Neural progenitor cell (in vitro differentiated cells): Measurements from ENCODE around the gene RND1.

ENCODE experiments used
- EZH2 ChIP-seq: fragments of 200-600 bp; sonication (generic); IDR thresholded peaks from 2 replicates; pipeline ENCODE4 v1.6.1; 2017; ENCODE audit warnings: antibody characterized with exemption, mild to moderate bottlenecking, moderate library complexity
- EZH2phosphoT487 ChIP-seq: fragments of 200-600 bp; sonication (generic); IDR thresholded peaks from 2 replicates; pipeline ENCODE4 v1.6.1; 2017; ENCODE audit warnings: antibody characterized with exemption
- TF ChIP-seq, protein P1 (sequence below): fragments of 200-600 bp; sonication (generic); IDR thresholded peaks from 2 replicates; pipeline ENCODE4 v1.5.1; 2017; ENCODE audit warnings: antibody characterized with exemption, mild to moderate bottlenecking

DNA sequence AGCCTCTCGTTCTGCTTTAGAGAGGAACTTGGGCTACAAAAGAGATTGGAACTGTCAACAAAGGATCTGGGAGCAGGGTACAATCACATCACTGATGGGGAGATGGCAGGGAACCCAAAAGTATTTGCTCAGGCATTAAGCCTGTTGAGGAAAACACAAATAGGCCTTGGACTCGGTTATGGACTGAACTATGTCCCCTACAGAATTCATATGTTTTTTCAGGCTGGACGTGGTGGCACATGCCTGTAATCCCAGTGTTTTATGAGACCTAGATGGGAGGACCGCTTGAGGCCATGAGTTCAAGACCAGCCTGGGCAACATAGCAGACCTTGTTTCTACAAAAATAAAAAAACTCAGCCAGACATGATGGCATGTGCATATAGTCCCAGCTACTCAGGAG is 27.6 kb downstream of the RND1 start:
- TF ChIP-seq, protein P1, sequence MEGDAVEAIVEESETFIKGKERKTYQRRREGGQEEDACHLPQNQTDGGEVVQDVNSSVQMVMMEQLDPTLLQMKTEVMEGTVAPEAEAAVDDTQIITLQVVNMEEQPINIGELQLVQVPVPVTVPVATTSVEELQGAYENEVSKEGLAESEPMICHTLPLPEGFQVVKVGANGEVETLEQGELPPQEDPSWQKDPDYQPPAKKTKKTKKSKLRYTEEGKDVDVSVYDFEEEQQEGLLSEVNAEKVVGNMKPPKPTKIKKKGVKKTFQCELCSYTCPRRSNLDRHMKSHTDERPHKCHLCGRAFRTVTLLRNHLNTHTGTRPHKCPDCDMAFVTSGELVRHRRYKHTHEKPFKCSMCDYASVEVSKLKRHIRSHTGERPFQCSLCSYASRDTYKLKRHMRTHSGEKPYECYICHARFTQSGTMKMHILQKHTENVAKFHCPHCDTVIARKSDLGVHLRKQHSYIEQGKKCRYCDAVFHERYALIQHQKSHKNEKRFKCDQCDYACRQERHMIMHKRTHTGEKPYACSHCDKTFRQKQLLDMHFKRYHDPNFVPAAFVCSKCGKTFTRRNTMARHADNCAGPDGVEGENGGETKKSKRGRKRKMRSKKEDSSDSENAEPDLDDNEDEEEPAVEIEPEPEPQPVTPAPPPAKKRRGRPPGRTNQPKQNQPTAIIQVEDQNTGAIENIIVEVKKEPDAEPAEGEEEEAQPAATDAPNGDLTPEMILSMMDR: no peak
- TF ChIP-seq EZH2 (no peak), EZH2phosphoT487 (no peak)
